ENCODE results near the gene CLK4. TPM values are rescaled to one million over a fixed set of nuclear protein-coding genes. Genes with fewer than 3 reads are reported as not detected.

CLK4 gene
- total and polyA plus RNA-seq, 10 donors: 30.2 to 95.9 (median 53.5) TPM

- WGBS, 5 donors: 75 to 86% (median 85%) methylated on average over 14 of the region's 14 CpGs
- intact Hi-C loops (cut with DNase I; ENCODE audit: low total_unique reads): no loop called here
- TF ChIP-seq POLR2AphosphoS5 (IDR thresholded peaks at IDR 0.05) (peak in 1 of 3 donors; percentile 28), CTCF (IDR thresholded peaks at IDR 0.05 in 8 of 11, conservative IDR thresholded peaks at IDR 0.05 in 3 of 11) (no peak)
- Histone ChIP-seq H3K27ac (no peak overlapping the region), H3K4me3 (no peak overlapping the region), H3K27me3 (replicated peaks in 1 of 7) (peaks cover 0 to 20% (median 0%) of the 10 kb centered on the region in 7 donors), H3K36me3 (no peaks in the 10 kb centered on the region), H3K4me1 (no peaks in the 10 kb centered on the region), H3K9me3 (no peaks in the 10 kb centered on the region)
- DNase-seq: no peak
Observed at GRCh38 chr5:178555771-178556211, 71.1 kb downstream of the CLK4 start.

DNA sequence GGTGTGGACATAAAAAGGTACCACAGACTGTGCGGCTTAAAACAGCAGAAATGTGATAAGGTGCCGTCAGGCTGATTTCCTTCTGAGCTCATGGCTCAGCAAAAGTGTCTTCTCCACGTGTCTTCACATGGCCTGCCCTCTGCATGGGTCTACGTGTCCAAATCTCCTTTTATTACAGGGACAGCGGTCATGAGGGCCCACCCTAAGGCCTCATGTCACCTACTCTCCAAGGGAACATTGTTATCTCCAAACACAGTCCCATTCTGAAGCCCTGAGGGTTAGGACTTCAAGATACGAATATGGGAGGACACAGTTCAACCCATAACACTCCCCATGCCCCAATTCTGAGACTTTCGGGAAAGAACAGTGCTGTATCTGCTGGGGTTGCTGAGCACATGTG lies 71.8 kb downstream of the CLK4 start:
- 82 to 90% (median 85%) methylated on average over 7 of the region's 7 CpGs for WGBS, 5 donors
- Histone ChIP-seq H3K36me3 (no peaks in the 10 kb centered on the region), H3K9me3 (no peaks in the 10 kb centered on the region), H3K4me3 (no peak overlapping the region), H3K27ac (no peak overlapping the region), H3K4me1 (no peaks in the 10 kb centered on the region), H3K27me3 (replicated peaks in 1 of 7) (peaks cover 0 to 20% (median 0%) of the 10 kb centered on the region in 7 donors)
- intact Hi-C loops (cut with DNase I; ENCODE audit: low total_unique reads): no loop called here
- TF ChIP-seq CTCF (IDR thresholded peaks at IDR 0.05 in 8 of 11, conservative IDR thresholded peaks at IDR 0.05 in 3 of 11): no peak
- no peak for TF ChIP-seq POLR2AphosphoS5 (IDR thresholded peaks at IDR 0.05)
- no peak for TF ChIP-seq POLR2A (IDR thresholded peaks at IDR 0.05)
- no peak for DNase-seq

DNA sequence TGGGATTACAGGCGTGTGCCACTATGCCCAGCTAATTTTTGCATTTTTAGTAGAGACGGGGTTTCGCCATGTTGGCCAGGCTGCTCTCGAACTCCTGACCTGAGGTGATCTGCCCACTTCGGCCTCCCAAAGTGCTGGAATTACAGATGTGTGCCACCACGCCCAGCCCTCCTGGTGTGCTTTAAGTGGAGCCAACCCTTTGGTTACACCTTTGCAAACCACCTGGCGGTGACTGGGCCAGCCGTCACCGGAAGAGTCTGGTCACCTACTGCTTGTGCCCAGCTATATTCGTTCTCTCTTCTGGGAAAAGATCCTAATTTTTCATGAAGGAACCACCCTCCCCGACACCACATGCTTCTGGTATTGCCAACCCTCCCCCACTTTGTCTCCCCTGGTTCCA lies 72.5 kb downstream of the CLK4 start:
- peak; percentile 24 for DNase-seq
- 84 to 95% (median 92%) methylated on average over 11 of the region's 11 CpGs for WGBS, 5 donors

DNA sequence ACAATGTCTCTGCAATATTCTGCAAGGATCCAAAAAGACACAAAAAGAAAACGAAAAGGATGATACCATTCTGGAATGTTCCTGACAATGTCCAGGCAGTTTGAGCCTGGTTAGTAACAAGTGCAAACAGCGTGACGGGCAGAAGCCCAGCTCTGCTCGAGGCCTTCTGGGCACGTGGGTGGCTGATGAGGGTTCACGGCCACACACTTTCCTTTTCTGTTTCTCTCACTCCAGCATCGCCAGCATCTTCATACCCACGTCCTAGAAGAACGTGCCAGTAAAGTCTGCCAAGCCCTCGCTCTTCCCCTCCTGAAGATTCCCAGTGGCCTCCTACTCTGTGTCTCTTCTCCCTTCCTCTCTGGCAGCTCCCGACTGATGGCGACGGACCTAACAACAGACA lies 73.3 kb downstream of the CLK4 start:
- peak; percentile 36 for DNase-seq
- Histone ChIP-seq H3K9me3 (no peaks in the 10 kb centered on the region), H3K4me3 (no peak overlapping the region), H3K36me3 (no peaks in the 10 kb centered on the region), H3K27me3 (replicated peaks in 1 of 7) (peaks cover 0 to 20% (median 0%) of the 10 kb centered on the region in 7 donors), H3K27ac (no peak overlapping the region), H3K4me1 (no peaks in the 10 kb centered on the region)
- TF ChIP-seq POLR2A (IDR thresholded peaks at IDR 0.05): no peak
- no peak for TF ChIP-seq CTCF (IDR thresholded peaks at IDR 0.05 in 8 of 11, conservative IDR thresholded peaks at IDR 0.05 in 3 of 11)
- no peak for TF ChIP-seq POLR2AphosphoS5 (IDR thresholded peaks at IDR 0.05)
- intact Hi-C loops (cut with DNase I; ENCODE audit: low total_unique reads): loop anchor here (5.0 kb wide), 1 partner anchor 271 kb away; no protein-coding TSS in a partner anchor
- 80 to 90% (median 85%) methylated on average over 13 of the region's 13 CpGs for WGBS, 5 donors

More for the DNA sequence above, 72.5 kb downstream of the CLK4 start:
- intact Hi-C loops (cut with DNase I; ENCODE audit: low total_unique reads): loop anchor here (5.0 kb wide), 1 partner anchor 272 kb away; no protein-coding TSS in a partner anchor
- Histone ChIP-seq H3K27ac (no peak overlapping the region), H3K4me1 (no peaks in the 10 kb centered on the region), H3K9me3 (no peaks in the 10 kb centered on the region), H3K4me3 (no peak overlapping the region), H3K36me3 (no peaks in the 10 kb centered on the region), H3K27me3 (replicated peaks in 1 of 7) (peaks cover 0 to 20% (median 0%) of the 10 kb centered on the region in 7 donors)
- no peak for TF ChIP-seq CTCF (IDR thresholded peaks at IDR 0.05 in 8 of 11, conservative IDR thresholded peaks at IDR 0.05 in 3 of 11)
- no peak for TF ChIP-seq POLR2AphosphoS5 (IDR thresholded peaks at IDR 0.05)
- no peak for TF ChIP-seq POLR2A (IDR thresholded peaks at IDR 0.05)

Small RNAs within 50 kb of the gene (small RNA-seq; reads per million reads assigned to genes)
- 0 reads per million in 4 donors for gene RN7SKP70

Other genes with a start within 250 kb of the CLK4 start
- gene COL23A1, start 36.7 kb downstream of the CLK4 start, total RNA-seq: 1 to 10 TPM in 5 of 7 donors, under 1 TPM in 2; 0.63 to 3.8 (median 1.2) TPM
- gene COL23A1, start 36.7 kb downstream of the CLK4 start, polyA plus RNA-seq: 1 to 10 TPM; 1.7 to 3.1 (median 2.2) TPM
- 10 to 100 TPM; 13.7 to 28.7 (median 16.3) TPM for gene ZNF354A, start 103.6 kb upstream of the CLK4 start, total RNA-seq
- 10 to 100 TPM in 2 of 3 donors, 1 to 10 TPM in 1; 9.0 to 11.6 (median 10.3) TPM for gene ZNF354A, start 103.6 kb upstream of the CLK4 start, polyA plus RNA-seq
- gene ZNF354B, start 232.9 kb upstream of the CLK4 start, total RNA-seq: 10 to 100 TPM; 12.6 to 26.2 (median 19.9) TPM
- 10 to 100 TPM in 2 of 3 donors, 1 to 10 TPM in 1; 9.0 to 12.2 (median 11.2) TPM for gene ZNF354B, start 232.9 kb upstream of the CLK4 start, polyA plus RNA-seq